ENCODE results near the gene PBX3.

The PBX3 gene

DNA sequence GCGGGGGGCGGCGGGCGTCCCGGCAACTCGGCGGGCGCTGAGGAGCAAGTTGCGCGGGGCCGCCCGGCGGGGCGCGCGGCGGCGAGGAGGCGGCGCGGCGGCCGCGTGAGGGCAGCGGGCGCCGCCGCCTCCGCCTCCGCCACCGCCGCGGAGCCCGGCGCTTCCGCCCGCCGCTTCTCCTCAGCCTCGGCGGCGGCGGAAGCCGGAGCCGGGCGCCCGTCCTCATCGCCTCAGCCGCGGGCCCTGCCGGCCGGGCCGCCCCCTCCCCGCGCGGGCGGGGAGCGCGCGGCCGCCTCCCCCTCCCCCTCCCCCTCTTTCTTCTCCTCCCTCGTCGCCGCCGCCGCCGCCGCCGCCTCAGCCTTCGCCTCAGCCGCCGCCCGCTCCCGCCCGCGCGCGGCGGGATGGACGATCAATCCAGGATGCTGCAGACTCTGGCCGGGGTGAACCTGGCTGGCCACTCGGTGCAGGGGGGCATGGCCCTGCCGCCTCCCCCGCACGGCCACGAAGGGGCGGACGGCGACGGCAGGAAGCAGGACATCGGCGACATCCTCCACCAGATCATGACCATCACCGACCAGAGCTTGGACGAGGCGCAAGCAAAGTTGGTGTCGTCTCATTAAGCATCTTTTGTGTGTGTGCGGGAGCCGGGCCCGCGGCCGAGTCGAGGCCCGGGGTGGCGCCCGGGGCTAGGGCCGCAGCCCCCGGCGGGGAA lies at the start of gene PBX3:
TSS of gene PBX3 (plus strand) at position 321 of the 712 bp plus-strand sequence.
- peak; percentile 63 for DNase-seq

DNA sequence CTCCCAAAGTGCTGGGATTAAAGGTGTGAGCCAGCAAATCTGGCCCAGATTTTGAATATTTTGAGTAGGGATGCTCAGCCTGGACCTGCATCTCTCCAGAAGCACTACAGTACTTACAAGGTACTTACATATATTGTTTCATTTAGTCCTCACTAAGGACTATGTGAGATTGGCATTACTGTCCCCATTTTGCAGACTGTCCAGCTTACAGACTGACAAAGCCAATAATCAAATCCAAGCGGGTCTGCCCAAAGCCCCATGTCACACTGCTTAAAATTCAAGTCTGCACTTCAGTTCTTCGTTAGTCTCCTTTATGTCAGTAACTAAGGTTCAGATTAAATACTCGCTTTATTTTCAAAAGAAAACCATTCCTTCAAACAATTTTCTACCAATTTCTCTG lies 47.3 kb upstream of the PBX3 start:
- DNase-seq, result no peak

DNA sequence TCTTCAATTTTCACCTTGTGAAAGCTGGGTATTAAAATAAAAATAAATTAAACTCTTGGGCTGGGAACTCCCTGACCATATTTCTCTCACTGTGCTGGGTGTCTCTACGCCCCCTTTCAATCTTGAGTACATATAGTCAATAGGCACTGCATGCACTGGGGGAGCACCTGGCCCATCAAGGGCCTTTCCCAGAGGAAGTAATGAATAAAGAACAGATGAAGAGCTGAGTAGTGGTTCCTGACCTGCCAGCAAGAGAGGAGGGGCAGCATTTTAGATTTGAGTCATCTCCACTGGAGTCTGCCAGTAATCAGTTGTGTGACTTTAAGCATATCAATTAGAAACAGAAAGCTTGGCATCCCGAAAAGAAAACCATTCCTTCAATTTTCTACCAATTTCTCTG lies 46.4 kb upstream of the PBX3 start:
- no peak for DNase-seq

DNA sequence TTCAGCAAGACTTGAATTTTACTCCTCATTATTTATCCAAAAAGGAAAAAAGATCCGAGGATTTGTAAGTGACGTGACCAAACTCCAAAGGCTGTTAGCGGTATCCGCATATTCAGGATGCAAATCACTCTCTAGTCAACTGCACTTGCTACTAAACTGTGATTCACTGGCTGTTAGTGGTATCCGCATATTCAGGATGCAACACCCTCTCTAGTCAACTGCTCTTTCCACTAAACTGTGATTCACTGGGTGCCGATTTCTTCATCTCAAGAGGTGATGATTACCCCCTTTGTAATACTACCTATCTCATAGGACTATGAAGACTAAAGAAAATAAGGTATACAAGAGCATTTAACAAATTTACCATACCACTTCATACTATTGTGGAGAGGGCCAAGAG lies 45.8 kb upstream of the PBX3 start:
- no peak for DNase-seq

DNA sequence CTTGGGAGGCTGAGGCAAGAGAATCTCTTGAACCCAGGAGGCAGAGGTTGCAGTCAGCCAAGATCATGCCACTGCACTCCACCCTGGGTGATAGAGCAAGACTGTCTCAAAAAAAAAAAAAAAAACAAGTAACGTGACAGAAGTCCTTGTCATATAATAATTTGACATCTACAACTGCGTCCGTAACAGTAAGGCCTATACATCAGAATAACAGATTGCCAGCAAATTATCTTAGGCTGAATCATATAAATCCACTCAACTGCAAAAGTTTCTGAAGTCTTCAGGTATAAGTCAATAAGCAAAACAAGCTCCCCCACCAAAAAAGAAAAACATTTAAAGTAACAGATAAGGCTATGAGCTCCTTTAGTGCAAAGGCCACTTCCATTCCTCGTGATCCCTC lies 43.5 kb upstream of the PBX3 start:
- no peak for DNase-seq

DNA sequence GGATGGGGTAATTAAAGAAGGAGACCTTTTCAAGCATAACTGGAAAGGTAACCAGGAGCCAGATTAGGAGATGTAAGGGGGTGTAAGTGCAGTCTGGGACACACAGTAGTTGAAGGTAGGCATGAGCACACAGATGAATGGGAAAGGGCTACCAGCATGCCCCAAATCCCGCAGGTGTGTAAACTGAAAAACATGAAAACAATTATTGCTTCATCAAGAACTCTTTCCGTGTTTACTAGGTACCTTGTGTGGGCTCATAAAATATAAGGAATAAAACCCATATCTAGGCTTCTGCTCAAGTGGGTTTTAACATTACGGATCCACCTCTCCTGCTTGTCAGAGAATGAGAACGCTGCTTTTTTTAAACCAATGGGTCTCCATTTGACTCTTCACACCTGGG lies 41.3 kb upstream of the PBX3 start:
- DNase-seq, result no peak

DNA sequence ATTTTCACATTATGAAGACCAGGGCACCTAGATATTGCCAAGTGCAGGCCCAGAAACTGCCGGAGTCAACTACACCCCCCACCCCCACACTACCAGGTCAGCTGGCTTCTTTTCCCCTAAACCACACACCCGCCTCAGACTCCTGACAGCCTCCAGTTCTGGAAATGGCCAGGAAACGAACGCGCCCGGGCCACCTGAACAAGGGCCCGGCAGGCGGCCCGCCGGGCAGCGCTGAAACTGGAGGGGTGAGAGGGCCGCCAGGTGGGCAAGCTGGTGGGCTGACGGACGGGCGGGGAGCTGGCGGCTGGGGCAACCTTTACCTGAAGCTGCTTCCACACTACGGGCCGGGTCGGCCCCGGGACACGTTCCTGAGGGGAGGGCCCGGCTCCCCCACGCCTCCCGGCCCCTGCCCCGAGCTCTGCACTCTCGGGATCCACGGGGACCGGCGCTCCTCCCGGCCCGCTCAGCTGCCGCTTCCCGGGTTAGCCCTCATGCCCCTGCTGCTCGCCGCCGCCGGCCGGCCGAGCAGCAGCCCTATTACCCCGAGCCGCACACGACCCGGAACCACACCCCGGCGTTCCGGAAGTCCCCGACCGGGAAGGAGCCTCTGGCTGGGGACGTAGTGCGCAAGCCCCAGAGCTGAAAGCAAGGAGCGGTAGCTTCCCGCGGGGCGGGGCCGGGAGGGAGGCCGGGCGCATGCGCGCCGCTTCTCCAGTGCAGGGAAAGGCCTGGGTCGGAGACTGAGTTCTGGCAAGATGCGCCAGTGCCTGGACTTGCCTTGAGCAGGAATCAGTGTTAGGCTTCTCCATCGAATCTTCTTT lies 40.3 kb upstream of the PBX3 start, which contains the start of gene MAPKAP1:
TSS of gene MAPKAP1 (minus strand) at position 558 of the 821 bp plus-strand sequence. CDS start 34,634 bp downstream, outside the sequence.
- DNase-seq, result peak; percentile 92

DNA sequence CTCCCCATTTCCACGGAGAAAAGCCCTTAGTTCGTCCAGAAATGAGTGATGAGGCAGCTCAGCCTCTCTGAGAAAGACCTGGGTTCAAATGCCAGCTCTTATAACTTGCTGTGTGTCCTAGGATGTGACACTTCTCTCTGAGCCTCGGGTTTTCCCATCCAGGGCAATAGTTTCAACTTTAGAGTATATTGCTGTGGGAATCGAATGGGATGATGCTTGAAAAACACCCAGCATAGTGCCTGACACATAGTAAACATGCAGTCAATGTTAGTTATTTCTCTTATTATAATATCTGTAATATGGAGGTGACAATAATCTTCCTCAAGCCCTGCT lies 39.7 kb upstream of the PBX3 start:
- DNase-seq, result no peak

DNA sequence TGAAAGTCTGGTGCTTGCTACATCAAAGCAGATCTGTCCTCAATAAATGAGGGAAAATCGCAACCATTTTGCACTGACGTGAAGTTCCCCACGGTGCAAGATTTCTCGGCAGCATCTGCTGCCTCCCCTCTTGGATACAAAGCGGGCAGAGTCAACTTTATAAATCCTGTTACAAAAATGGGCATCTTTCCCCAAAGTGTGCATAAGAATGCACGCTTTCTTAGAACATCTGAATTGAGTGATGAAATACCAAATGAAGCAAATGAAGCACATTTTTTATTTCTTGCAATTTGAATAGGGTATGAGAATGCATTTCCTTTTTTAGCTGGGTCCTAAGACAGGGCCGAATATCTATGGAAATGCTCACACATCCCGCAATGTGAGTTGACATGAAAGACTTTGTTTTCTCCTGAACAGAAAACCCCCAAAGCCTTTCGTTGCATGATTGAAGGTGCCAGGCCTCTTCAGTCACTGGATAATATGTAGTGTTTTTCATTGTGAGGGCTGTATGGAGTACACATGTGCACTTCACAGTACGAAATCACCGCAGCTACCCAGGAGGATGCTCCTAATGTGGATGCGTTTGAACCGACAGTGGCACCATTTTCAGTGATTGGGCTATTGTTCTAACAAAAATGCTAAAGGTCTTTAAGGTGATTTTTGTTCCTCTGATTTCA lies 20.6 kb upstream of the PBX3 start:
- DNase-seq, result no peak

DNA sequence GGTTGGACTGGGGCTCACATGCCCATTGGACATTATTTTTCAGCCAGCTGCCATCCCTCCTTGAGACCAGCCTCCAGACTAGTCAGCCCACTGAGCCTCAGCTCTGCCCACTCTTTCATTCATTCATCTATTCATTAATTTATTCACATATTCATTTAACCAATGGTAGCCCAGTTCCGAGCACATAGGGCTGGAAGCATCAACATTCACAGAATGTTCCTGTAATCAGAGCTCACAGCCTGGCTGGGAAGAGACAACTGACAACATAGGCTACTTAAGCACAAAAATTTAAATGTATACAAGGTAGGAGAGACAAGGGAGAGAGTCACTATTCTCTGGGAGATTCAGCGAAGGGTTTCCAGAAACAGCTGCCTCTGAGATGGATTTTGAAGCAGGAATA lies 17.0 kb upstream of the PBX3 start:
- DNase-seq, result no peak

DNA sequence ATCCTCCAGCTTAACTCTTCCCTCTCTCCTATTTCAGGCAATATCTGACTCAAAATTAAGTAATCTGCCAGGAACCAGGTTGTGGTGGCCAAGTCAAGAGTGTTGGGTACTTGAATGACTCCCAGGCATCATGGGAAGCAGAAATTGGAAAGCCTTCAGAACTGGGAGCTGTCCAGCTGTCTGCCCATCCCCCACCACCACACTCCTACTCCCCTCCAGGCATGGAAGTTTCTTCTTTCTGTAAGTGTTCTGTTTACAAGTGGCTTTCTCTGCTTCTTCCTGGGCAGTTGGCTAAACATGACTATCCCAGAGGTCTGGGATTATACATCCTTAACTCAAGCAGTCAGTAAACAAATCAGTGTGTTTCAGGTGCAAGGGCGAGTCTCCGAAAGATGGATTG lies 14.6 kb upstream of the PBX3 start:
- no peak for DNase-seq

DNA sequence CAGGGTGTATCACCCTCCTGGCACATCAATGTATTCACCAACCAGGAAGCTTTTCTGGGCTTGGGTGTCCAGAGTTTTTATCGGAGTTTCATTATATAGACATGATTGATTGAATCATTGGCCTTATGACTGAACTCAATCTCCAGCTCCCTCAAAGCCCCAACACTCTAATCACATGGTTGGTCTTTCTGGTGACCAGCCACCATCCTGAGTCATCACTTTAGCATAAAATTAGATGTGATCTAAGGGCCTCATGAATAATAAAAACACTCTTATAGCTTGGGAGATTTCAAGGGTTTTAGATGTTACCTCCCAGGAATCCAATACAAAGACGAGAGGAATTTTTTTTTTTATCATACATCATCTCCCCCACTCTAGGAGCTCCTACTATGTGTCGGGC lies 7.7 kb upstream of the PBX3 start:
- no peak for DNase-seq

DNA sequence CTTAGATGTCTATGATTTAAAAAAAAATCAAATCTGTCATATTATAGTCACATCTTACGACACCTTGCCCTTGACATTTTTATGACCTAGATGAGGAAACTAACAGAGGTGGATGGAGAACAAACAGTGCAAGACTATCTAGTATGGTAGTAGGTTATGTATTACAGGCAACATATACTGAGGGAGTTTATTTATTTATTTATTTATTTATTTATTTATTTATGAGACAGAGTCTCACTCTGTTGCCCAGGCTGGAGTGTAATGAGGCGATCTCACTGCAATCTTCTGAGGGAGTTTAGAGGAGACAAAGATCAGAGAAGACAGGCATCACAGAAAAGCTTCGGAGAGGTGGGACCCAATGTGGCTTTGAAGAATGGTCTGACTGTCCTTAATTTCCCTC lies 4.5 kb upstream of the PBX3 start:
- DNase-seq, result no peak

DNA sequence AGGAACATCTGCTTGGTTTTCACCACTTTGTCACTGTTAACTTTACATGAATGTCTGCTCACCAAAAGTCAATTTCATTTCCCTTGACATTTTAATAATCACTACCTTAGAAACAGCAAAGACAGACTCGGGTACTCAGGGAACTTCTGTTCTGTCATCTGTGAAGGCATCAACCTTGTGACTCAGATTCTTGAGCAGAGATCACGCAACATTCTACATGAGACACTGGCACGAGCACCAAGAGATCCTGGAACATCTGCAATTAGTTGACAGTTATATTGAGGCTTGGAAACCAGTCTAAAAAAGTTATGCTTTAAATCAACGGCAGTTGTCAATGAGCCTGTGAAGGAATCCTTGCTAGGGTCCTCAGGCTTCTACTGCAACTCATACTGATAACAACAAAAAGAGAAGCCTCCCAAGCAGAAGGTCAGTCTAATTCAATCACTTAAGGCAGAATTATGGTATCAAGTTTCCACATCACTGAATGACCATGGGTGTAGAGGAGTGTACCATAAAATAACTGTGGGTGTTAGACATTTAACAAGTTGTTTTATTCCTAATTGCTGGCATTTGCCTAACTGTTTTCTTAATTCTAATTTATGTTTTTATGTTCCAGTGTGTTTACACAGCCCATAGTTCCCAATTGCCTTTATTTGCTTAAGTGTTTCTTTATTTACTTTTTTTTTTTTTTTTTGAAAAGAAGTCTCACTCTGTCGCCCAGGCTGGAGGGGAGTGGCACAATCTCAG lies 3.3 kb upstream of the PBX3 start:
- no peak for DNase-seq

DNA sequence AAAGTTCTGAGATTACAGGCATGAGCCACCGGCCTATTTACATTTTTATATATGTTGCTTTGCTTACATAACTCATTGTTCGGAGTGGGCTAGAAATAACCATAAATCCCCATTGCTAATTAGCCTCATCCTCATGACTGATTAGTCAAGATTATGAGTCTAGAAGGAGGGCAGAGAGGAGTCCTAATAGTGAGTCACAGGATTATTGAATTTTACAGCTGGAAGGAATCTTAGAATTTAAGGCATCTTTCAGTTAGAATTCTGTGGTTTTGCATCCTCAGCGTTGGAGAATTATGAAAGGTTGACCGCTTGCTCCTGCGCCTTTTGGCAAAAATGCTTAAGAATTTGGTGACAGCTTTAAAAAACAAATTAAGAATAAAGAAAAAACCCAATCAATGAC lies 2.6 kb upstream of the PBX3 start:
- DNase-seq, result no peak

DNA sequence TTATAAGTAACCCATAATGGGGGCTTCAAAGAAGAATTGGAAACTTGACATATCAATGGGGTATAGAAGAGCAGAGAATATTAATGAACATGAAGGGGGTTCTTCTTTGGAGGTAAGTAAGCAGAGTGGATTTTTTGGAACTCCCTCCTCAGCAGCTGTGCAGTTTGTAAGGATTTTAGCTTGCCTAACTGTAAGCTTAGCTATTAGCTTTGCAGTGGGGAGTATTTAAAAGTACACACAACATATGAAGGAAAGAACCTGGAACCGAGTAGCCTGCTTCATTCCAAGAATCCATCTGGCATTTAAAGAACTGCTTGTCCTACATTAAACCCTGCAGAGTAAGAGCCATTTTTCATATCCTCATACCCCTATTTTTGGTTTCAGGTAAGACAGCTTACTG lies 2.2 kb upstream of the PBX3 start:
- no peak for DNase-seq

DNA sequence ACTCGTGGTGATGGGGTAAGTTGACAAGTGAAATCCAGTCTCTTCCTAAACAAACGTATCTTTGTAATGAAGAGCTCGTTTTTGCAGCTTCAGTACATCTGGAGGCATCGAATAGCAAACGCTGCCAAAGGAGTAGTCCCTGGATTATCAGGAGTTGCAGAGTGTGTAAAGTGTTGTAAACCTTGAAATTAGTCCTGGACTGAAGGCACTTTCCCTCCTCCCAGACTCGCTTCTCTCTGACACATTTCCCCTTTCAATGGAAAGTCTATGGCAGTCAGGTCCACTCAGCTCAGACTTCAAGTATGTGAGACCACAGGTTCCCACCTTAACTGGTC lies 1.5 kb upstream of the PBX3 start:
- DNase-seq, result no peak

DNA sequence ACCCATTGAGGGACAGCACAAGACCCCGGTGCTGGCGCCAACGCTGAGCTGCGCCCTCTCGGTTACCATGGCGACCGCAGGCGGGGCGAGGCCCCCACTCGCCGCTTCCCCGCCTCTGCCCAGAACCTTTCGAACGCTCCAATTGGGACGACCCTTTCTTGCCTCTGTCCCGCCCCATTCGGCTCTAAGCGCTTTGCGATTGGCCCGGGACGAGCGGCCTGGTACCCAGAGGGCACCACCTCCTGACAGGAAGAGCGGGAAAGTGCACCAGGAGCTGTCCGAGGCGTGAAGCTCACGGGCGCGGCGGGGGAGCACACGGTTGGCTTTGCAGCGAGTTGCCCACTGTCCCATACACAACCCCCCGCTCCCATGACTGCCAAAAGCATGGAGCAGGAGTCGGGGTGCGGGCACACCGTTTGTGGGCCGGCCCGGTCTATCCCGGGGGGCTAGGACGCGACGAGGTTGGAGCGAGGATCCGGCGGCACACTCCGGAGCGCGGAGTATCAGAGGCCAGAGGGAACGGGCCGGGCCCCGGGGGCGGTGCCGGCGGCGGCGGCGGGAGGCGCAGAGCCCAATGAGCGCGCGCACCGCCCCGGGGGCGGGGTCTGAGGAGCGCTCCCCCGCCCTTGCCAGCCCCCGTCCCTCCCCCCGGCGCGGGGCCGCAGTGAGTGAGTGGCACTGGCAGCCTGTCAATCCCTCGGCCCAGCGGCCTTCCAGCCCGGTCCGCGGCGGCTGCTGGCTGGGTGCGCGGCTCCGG lies 978 bp upstream of the PBX3 start:
- DNase-seq, result peak; percentile 96

DNA sequence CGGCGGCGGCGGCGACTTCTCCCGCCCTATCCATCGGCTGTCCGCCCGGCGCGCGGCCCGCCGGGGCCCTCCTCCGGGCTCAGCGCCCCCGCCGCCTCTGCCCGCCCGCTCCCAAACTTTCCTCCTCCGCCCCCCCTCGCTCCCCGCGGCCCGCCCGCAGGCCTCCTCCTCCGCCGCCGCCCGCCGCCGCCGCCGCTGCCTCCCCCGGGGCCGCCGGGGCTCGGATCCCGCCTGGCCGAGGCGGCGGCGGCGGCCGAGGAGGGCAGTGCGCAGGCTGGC lies 460 bp upstream of the PBX3 start:
- no peak for DNase-seq

DNA sequence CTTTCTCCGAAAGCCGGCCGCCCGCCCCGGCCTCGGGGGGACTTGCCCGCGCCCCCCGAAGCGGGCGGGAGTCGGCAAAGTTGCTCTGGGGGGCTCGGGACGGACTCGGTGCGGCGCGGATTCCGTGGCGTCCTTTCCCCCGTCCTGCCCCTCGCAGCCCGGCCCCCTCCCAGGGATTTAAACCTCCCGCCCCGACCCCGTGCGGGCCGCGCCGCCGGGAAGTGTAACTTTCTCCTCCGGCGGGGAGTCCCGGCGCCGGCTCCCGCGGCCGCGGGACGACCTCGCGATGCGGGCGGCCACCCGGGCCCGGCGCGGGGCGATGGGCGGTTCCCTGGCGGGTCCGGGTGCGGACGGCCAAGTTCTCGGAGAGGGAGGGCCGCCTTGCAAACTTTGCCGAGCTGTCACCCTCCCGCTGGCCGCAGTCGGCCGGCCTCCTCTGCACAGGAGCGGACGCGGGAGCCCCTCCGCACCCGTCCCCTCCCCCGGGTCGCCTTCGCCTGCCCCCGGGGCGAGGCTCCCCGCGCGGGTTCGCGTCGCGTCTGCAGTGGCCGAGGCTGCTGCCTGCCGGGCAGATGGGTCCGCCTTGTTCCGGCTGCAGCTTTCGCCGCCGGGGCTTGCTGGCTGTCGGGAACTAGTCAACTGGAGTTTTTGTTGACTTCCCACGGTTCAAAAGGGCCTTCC lies 732 bp downstream of the PBX3 start:
- peak; percentile 24 for DNase-seq

DNA sequence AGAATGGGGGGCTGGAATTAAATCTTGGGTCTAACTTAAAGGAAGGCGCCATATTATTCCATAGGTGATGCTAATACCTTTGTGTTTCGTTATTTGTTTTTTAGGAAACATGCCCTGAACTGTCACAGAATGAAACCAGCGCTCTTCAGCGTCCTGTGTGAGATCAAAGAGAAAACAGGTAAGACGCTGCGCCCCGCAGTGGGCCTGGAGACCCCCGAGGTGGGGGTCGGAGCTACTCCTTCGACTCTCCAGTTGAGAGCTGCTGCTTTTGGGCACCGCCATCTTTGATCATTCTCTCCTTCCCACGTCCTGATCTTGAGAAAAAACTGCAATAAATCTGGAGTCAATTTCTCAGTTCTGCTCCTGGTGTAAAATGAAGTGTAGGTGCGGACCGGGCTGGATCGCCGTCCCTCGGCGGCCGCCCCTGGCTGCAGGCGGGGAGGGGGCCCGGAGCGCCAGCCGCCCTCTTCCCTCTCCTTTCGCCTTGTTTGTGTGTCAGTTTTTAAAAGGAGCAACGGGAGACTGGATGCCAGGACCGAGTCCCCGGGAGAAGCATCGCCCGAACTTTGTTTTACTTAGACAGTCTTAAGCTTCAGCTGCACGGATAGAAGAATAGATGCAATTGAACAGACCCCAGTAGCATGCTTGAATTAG lies 1.4 kb downstream of the PBX3 start:
- no peak for DNase-seq

All from CD4-positive, alpha-beta T cell treated with Interleukin-21 for 1 hour (primary cell).